Natural killer cell (primary cell): ENCODE results near the gene OR6A2. TPM values are rescaled to one million over a fixed set of nuclear protein-coding genes. Genes with fewer than 3 reads are reported as not detected.
A peak's percentile ranks its signal among the peaks of the same experiment; 100 is the strongest.

Experiments
- ATAC-seq, 3 donors: fragments of 150-1000 bp in 2 of 3; fragments of 200-7000 bp in 1 of 3; cut with Tn5 transposase; 1 replicate in 1 of 3; 2 replicates in 2 of 3; pipeline ENCODE4 v1.10.0; 2021; ENCODE audit warnings: mild to moderate bottlenecking in 2 of 3, moderate library complexity in 2 of 3
- DNase-seq, 2 donors: peaks; one replicate each; pipeline versions ENCODE4 v3.0.0 to v3.0.0-alpha.2; 2013 to 2021; ENCODE audit warnings: mixed read lengths in 1 of 2
- H3K27ac ChIP-seq: one replicate; pipeline ENCODE4 v1.5.1; 2013; ENCODE audit warnings: mild to moderate bottlenecking, low read length
- H3K27me3 ChIP-seq: one replicate; pipeline ENCODE4 v1.6.1; 2013; ENCODE audit warnings: low read length; ENCODE audit not compliant: control insufficient read depth, insufficient read depth
- H3K36me3 ChIP-seq: one replicate; pipeline ENCODE4 v1.6.1; 2013; ENCODE audit warnings: low read length; ENCODE audit not compliant: control insufficient read depth, insufficient read depth
- H3K4me1 ChIP-seq: one replicate; pipeline ENCODE4 v1.6.1; 2013; ENCODE audit warnings: low read length; ENCODE audit not compliant: control insufficient read depth, insufficient read depth
- H3K4me3 ChIP-seq: one replicate; pipeline ENCODE4 v1.5.1; 2013; ENCODE audit warnings: low read length
- H3K9me3 ChIP-seq: one replicate; pipeline ENCODE4 v1.6.1; 2013; ENCODE audit warnings: low read length; ENCODE audit not compliant: control insufficient read depth, insufficient read depth
- H3K27ac Mint-ChIP-seq, 2 donors: one replicate each; pipeline ENCODE4 v1.8.0; 2022; ENCODE audit warnings: mild to moderate bottlenecking in 2 of 2, mixed read lengths in 2 of 2, moderate library complexity in 1 of 2
- H3K27me3 Mint-ChIP-seq, 2 donors: one replicate each; pipeline ENCODE4 v1.8.0; 2022; ENCODE audit warnings: low read depth in 2 of 2, mixed read lengths in 2 of 2
- H3K36me3 Mint-ChIP-seq: one replicate; pipeline ENCODE4 v1.8.0; 2022; ENCODE audit warnings: mixed read lengths
- H3K4me1 Mint-ChIP-seq, 2 donors: one replicate each; pipeline ENCODE4 v1.8.0; 2022; ENCODE audit warnings: mixed read lengths in 2 of 2
- H3K4me3 Mint-ChIP-seq: one replicate; pipeline ENCODE4 v1.8.0; 2022; ENCODE audit warnings: mild to moderate bottlenecking, moderate library complexity, mixed read lengths
- H3K9me3 Mint-ChIP-seq, 2 donors: one replicate each; pipeline ENCODE4 v1.8.0; 2022; ENCODE audit warnings: mixed read lengths in 2 of 2
- WGBS: methylation state at CpG from one replicate; pipeline ENCODE4 v1.1.7; 2013; ENCODE audit warnings: missing lambda C conversion rate; ENCODE audit not compliant: insufficient coverage; 5-methylcytosine and 5-hydroxymethylcytosine counted together
- intact Hi-C: fragments of 100-400 bp; cut with micrococcal nuclease; formaldehyde crosslinking; loops from one replicate; pipeline ENCODE4 v1.14.2; 2022
- total RNA-seq, 4 donors: library from RNA; stranded (reverse); fragments of 120-200 nt in 1 of 4; gene quantifications; one replicate each; pipeline versions ENCODE4 v1.2.3 to v1.2.4, GENCODE V29; 2013 to 2022
- TF ChIP-seq, protein P1 (sequence below): fragments of 200-600 bp; IDR thresholded peaks from one replicate; pipeline ENCODE4 v1.8.0; 2022; ENCODE audit warnings: antibody characterized with exemption

Gene OR6A2
- total RNA-seq, 3 donors from 2014 or later (not counting 1 experiment from before 2014, with no cell fraction given) = not detected

DNA sequence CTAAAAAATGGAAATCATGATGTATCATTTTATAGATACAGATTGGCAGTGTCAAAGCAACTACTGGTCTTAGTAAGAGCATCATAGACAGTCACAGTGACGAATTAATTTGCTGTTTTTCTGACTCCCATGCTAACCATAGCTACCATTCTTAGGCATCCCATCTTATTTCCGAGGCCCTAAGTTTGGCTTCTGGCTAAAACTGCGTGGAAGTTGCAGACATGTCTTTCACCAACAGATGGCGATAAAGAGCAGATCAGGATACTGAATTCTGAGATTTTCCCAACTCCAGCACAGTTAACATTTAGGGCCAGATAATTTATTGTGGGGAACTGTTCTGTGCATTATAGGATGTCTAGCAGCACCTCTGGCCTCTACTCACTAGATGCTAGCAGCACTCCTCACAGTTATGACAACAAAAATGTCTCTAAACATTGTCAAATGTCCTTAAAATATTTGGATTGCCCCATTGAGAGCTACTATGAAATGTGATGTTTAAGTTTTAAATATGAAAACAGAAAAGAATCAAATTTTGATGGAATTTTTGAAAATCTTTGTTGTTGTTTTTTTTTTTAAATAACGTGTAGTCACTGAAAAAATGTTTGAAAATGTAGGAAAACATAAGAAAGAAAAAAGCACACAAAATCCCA lies 44.1 kb downstream of the OR6A2 start:
- Histone ChIP-seq H3K27ac (no peak overlapping the region), H3K9me3 (no peaks in the 10 kb centered on the region), H3K27me3 (no peaks in the 10 kb centered on the region), H3K4me1 (no peaks in the 10 kb centered on the region), H3K4me3 (no peak overlapping the region), H3K36me3 (no peaks in the 10 kb centered on the region)
- WGBS = 7% methylated on average over 4 of the region's 5 CpGs
- peak in 2 of 3 donors; percentile 66 to 80 for ATAC-seq
- peak; percentile 21 to 78 for DNase-seq
- intact Hi-C loops = loop anchor here (5.0 kb wide), 1 partner anchor 43 kb away; no protein-coding TSS in a partner anchor
- no peaks in the 10 kb centered on the region for H3K27me3 Mint-ChIP-seq
- no peaks in the 10 kb centered on the region for H3K4me1 Mint-ChIP-seq
- TF ChIP-seq, protein P1, sequence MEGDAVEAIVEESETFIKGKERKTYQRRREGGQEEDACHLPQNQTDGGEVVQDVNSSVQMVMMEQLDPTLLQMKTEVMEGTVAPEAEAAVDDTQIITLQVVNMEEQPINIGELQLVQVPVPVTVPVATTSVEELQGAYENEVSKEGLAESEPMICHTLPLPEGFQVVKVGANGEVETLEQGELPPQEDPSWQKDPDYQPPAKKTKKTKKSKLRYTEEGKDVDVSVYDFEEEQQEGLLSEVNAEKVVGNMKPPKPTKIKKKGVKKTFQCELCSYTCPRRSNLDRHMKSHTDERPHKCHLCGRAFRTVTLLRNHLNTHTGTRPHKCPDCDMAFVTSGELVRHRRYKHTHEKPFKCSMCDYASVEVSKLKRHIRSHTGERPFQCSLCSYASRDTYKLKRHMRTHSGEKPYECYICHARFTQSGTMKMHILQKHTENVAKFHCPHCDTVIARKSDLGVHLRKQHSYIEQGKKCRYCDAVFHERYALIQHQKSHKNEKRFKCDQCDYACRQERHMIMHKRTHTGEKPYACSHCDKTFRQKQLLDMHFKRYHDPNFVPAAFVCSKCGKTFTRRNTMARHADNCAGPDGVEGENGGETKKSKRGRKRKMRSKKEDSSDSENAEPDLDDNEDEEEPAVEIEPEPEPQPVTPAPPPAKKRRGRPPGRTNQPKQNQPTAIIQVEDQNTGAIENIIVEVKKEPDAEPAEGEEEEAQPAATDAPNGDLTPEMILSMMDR = peak; percentile 98
- H3K9me3 Mint-ChIP-seq = no peaks in the 10 kb centered on the region
- H3K4me3 Mint-ChIP-seq = no peak overlapping the region
- H3K27ac Mint-ChIP-seq = no peak overlapping the region
- H3K36me3 Mint-ChIP-seq = no peaks in the 10 kb centered on the region

- H3K36me3 Mint-ChIP-seq = no peaks in the 10 kb centered on the region
- no peaks in the 10 kb centered on the region for H3K27me3 ChIP-seq
- DNase-seq (no peak), ATAC-seq (no peak)
- 43% methylated on average over 3 of the region's 3 CpGs for WGBS
- no peaks in the 10 kb centered on the region for H3K27me3 Mint-ChIP-seq
- no peaks in the 10 kb centered on the region for H3K9me3 ChIP-seq
- TF ChIP-seq, protein P1 = no peak
- no peaks in the 10 kb centered on the region for H3K4me1 Mint-ChIP-seq
- intact Hi-C loops = loop anchor here (10.0 kb wide), 1 partner anchor 142 kb away; the partner anchor contains the start of genes ILK and RRP8
- no peaks in the 10 kb centered on the region for H3K36me3 ChIP-seq
- H3K9me3 Mint-ChIP-seq = no peaks in the 10 kb centered on the region
- H3K27ac Mint-ChIP-seq = no peak overlapping the region
- H3K4me1 ChIP-seq = peaks cover 6% of the 10 kb centered on the region
- no peak overlapping the region for H3K4me3 ChIP-seq
- H3K27ac ChIP-seq = peak overlapping the region; percentile 91
- H3K4me3 Mint-ChIP-seq = no peak overlapping the region
Measured at GRCh38 chr11:6747097-6747668, 52.3 kb downstream of the OR6A2 start.

DNA sequence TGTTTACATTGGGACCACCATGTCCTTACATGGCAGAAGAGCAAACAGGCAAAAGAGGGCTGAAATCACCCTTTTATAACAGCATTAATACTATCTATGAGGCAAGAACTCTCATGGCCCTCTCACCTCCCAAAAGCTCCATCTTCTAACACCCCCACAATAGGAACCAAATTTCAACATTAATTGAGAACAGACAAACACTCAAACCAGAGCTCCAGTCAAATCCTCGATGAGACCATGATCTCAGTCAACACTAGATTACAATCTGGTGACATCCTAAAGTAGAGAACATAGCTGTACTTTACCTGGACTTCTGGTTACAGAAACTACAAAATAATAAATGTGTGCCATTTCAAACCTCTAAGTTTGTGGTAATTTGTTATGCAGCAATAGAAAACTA lies 52.9 kb downstream of the OR6A2 start:
- H3K4me3 Mint-ChIP-seq = no peak overlapping the region
- ATAC-seq (peak in 2 of 3 donors; percentile 46 to 47), DNase-seq (no peak)
- 0% methylated on average over 1 of the region's 1 CpG for WGBS
- TF ChIP-seq, protein P1 = no peak
- intact Hi-C loops = loop anchor here (10.0 kb wide), 1 partner anchor 142 kb away; the partner anchor contains the start of genes ILK and RRP8
- no peaks in the 10 kb centered on the region for H3K9me3 Mint-ChIP-seq
- H3K27ac Mint-ChIP-seq = no peak overlapping the region
- Histone ChIP-seq H3K27ac (peak overlapping the region; percentile 91), H3K36me3 (no peaks in the 10 kb centered on the region), H3K4me1 (peaks cover 10% of the 10 kb centered on the region), H3K9me3 (no peaks in the 10 kb centered on the region), H3K4me3 (peak overlapping the region; percentile 84), H3K27me3 (no peaks in the 10 kb centered on the region)
- no peaks in the 10 kb centered on the region for H3K36me3 Mint-ChIP-seq
- H3K4me1 Mint-ChIP-seq = no peaks in the 10 kb centered on the region
- no peaks in the 10 kb centered on the region for H3K27me3 Mint-ChIP-seq
